ENCODE results near the gene GNAS-AS1. TPM values are rescaled to one million over a fixed set of nuclear protein-coding genes. Genes with fewer than 3 reads are reported as not detected.
A peak's percentile ranks its signal among the peaks of the same experiment; 100 is the strongest.

The GNAS-AS1 gene
- total RNA-seq, 1 donor from 2014 or later, result 1.7 TPM

GRCh38 chr20:58891718-58892140 is 41.0 kb upstream of the GNAS-AS1 start:
- no peaks in the 10 kb centered on the region for H3K27me3 Mint-ChIP-seq (ENCODE audit: insufficient read depth)
- peak overlapping the region; percentile 99 for H3K27ac Mint-ChIP-seq
- peaks cover 19% of the 10 kb centered on the region for H3K36me3 Mint-ChIP-seq (ENCODE audit: low read depth)
- no peak for DNase-seq (ENCODE audit: low spot score)
- peaks cover 55% of the 10 kb centered on the region for H3K4me1 Mint-ChIP-seq (ENCODE audit: low read depth)
- peak overlapping the region; percentile 98 for H3K4me3 Mint-ChIP-seq
- intact Hi-C loops (cut with micrococcal nuclease), result loop anchor here (5.0 to 10.0 kb wide), 3 partner anchors 276 to 657 kb away; partner anchors contain the start of gene RAB22A
- no peaks in the 10 kb centered on the region for H3K9me3 Mint-ChIP-seq

DNA sequence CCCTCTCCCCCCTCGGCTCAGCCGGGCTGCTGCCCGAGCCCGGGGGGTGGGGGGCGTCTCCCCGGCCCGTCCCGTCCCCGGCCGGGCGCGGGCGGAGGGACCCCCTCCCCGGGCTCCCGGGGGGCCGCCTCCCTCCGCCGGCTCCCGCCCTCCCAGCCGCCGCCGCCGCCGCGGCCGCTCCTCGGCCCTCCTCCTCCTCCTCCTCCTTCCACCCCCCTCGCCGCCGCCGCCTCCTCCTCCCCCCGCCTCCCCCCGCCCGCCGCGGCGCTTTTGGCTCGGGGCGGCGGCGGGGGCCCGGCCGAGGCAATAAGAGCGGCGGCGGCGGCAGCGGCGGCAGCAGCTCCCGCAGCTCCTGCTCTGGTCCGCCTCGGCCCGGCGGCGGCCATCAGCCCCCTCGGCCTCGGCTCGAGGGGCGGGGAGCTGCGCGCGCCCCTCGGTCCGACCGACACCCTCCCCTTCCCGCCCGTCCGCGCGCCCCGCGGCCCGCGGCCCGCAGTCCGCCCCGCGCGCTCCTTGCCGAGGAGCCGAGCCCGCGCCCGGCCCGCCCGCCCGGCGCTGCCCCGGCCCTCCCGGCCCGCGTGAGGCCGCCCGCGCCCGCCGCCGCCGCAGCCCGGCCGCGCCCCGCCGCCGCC is 40.5 kb upstream of the GNAS-AS1 start:
- intact Hi-C loops (cut with micrococcal nuclease), result loop anchor here (5.0 to 10.0 kb wide), 3 partner anchors 276 to 656 kb away; partner anchors contain the start of gene RAB22A
- no peaks in the 10 kb centered on the region for H3K27me3 Mint-ChIP-seq (ENCODE audit: insufficient read depth)
- H3K4me3 Mint-ChIP-seq, result peak overlapping the region; percentile 64
- H3K9me3 Mint-ChIP-seq, result no peaks in the 10 kb centered on the region
- DNase-seq (ENCODE audit: low spot score), result peak; percentile 63
- peaks cover 55% of the 10 kb centered on the region for H3K4me1 Mint-ChIP-seq (ENCODE audit: low read depth)
- H3K36me3 Mint-ChIP-seq (ENCODE audit: low read depth), result peaks cover 18% of the 10 kb centered on the region
- peak overlapping the region; percentile 73 for H3K27ac Mint-ChIP-seq

DNA sequence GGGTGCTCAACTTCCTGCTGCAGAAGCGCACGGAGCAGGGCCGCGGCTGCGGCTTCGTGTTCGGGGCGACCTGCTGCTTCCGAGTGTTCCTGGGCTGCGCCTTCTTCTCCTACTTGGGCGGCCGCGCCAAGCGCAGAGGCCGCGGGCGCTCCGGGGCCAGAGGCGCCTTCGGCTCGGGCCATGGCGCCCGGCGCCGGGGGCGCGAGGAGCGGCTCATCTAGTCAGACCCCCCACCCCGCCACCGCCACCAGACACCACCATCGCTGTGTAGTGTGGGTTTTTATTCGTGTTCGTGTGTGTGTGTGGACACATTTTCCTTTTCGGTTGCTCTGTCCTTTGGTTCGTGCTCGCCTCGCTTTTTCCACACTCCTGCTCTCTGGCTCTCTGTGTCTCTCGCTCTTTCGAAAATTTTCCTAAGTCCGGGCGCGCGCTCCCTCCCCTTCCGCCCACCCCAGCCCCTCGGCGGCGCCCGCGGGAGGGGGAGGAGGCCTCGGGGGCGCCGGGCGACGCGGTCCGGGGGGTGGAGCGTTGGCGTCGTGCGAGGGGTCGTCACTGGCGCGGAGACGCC is 39.9 kb upstream of the GNAS-AS1 start:
- H3K4me1 Mint-ChIP-seq (ENCODE audit: low read depth), result peaks cover 52% of the 10 kb centered on the region

DNA sequence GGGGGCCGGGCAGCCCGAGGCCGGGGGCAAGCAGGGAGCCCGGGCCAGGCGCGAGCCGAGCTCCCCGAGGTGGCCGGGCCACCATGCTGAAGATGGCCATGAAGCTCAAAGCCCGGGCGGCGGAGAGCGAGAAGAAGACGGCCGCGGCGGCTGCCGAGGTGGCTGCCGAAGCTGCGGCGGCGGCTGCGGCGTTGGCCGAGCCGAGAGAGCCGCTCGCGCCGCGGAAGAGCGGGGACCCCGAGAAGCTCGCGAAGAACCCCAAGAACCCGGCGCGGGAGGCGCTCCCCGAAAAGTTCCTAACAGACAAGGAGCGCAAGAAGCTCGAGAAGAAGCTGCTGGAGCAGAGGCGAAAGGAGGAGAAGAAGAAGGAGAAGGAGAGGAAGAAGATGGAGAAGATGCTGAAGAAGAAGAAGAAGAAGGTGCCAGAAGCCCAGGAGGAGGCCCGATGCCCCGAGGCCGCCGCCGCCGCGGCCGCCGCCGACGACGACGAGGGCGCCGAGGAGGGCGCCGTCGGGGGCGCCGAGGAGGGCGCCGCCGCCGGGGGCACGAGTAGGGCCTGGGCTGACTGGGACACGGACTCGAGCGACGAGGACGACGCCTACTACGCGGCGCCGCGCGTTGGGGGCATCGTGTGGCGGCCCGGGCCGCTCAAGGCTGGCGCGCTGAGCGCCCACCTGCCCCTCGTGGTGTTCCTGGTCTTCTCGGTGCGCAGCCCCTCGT is 39.3 kb upstream of the GNAS-AS1 start:
- peak overlapping the region; percentile 98 for H3K27ac Mint-ChIP-seq
- H3K27me3 Mint-ChIP-seq (ENCODE audit: insufficient read depth), result no peaks in the 10 kb centered on the region
- no peaks in the 10 kb centered on the region for H3K9me3 Mint-ChIP-seq
- peaks cover 45% of the 10 kb centered on the region for H3K4me1 Mint-ChIP-seq (ENCODE audit: low read depth)
- peaks cover 13% of the 10 kb centered on the region for H3K36me3 Mint-ChIP-seq (ENCODE audit: low read depth)
- intact Hi-C loops (cut with micrococcal nuclease), result loop anchor here (1.0 to 10.0 kb wide), 6 partner anchors 91 to 1498 kb away; partner anchors contain the start of genes ATP5F1E, NELFCD, RAB22A and RBM38
- H3K4me3 Mint-ChIP-seq, result peak overlapping the region; percentile 94
- DNase-seq (ENCODE audit: low spot score), result no peak

More for the DNA sequence above, 39.9 kb upstream of the GNAS-AS1 start:
- Mint-ChIP-seq H3K27me3 (ENCODE audit: insufficient read depth) (no peaks in the 10 kb centered on the region), H3K27ac (peak overlapping the region; percentile 93), H3K9me3 (no peaks in the 10 kb centered on the region), H3K4me3 (peak overlapping the region; percentile 87), H3K36me3 (ENCODE audit: low read depth) (peaks cover 13% of the 10 kb centered on the region)
- intact Hi-C loops (cut with micrococcal nuclease), result loop anchor here (1.0 to 10.0 kb wide), 5 partner anchors 91 to 656 kb away; partner anchors contain the start of genes ATP5F1E, NELFCD and RAB22A
- DNase-seq (ENCODE audit: low spot score), result peak; percentile 57

DNA sequence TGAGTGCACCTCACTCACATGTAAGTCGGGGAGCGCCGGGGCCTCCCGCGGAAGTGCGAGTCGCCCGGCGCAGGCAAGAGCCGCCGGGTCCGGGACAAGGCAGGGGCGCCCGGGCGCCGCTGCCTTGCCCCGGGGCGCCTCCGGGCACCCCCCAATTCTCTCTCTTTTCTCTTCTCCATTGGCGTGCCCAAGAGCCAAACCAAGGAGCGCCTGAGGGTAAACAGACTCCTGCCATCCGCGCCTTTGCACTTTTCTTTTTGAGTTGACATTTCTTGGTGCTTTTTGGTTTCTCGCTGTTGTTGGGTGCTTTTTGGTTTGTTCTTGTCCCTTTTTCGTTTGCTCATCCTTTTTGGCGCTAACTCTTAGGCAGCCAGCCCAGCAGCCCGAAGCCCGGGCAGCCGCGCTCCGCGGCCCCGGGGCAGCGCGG is 38.6 kb upstream of the GNAS-AS1 start:
- no peaks in the 10 kb centered on the region for H3K27me3 Mint-ChIP-seq (ENCODE audit: insufficient read depth)

DNA sequence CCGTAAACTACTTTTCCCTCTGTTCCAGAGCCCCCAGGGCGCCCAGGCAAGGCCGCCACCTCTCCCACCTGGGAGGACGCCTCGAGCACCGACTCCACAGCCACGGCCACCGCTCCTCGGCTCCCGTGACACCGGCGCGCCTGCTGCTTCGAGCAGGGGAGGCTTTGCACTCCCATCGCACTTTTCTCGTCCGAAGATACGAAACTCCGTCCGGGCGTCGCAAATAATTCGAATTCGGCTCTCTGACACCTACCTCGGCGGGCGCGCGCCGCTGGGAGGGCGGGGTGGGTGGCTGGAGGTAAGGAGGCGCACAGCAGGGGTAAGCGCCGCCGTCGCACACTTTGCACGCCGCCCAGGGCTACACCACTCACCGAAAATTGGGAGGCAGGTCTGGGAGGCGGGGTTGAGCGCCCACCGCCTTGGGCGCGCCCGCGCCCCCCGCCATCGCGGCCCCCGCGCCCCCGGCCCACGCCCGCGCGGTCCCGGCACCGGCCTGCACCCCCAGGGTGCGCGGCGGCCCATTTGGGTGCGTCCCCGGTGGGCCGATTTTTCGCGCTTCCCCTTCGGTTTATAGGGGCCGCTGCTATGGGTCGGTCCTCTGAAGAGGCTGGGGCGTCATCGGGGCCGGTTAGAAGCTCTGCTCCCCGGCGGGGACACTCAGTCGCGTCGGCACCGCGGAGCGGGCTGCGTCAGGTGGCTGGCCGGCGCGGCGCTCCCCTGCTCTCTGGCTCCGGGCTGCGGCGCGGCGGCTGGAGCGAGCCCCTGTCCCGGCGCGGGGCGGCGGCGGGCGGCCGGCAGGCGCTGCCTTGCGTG is 38.0 kb upstream of the GNAS-AS1 start:
- H3K27ac Mint-ChIP-seq, result peak overlapping the region; percentile 40
- peak; percentile 79 for DNase-seq (ENCODE audit: low spot score)
- intact Hi-C loops (cut with micrococcal nuclease), result loop anchor here (5.0 kb wide), 1 partner anchor 1496 kb away; the partner anchor contains the start of gene RBM38
- peaks cover 10% of the 10 kb centered on the region for H3K36me3 Mint-ChIP-seq (ENCODE audit: low read depth)
- peaks cover 33% of the 10 kb centered on the region for H3K4me1 Mint-ChIP-seq (ENCODE audit: low read depth)
- H3K4me3 Mint-ChIP-seq, result peak overlapping the region; percentile 81
- H3K9me3 Mint-ChIP-seq, result no peaks in the 10 kb centered on the region
- no peaks in the 10 kb centered on the region for H3K27me3 Mint-ChIP-seq (ENCODE audit: insufficient read depth)

More for the DNA sequence above, 38.6 kb upstream of the GNAS-AS1 start:
- intact Hi-C loops (cut with micrococcal nuclease), result loop anchor here (5.0 kb wide), 1 partner anchor 1497 kb away; the partner anchor contains the start of gene RBM38
- H3K4me1 Mint-ChIP-seq (ENCODE audit: low read depth), result peaks cover 39% of the 10 kb centered on the region
- H3K9me3 Mint-ChIP-seq, result no peaks in the 10 kb centered on the region
- peak overlapping the region; percentile 89 for H3K4me3 Mint-ChIP-seq
- DNase-seq (ENCODE audit: low spot score), result no peak
- H3K36me3 Mint-ChIP-seq (ENCODE audit: low read depth), result peaks cover 13% of the 10 kb centered on the region
- peak overlapping the region; percentile 95 for H3K27ac Mint-ChIP-seq

- Mint-ChIP-seq H3K36me3 (ENCODE audit: low read depth) (peaks cover 6% of the 10 kb centered on the region), H3K27me3 (ENCODE audit: insufficient read depth) (no peaks in the 10 kb centered on the region), H3K9me3 (no peaks in the 10 kb centered on the region), H3K4me3 (peak overlapping the region; percentile 81), H3K27ac (no peak overlapping the region), H3K4me1 (ENCODE audit: low read depth) (peaks cover 28% of the 10 kb centered on the region)
- no peak for DNase-seq (ENCODE audit: low spot score)
- intact Hi-C loops (cut with micrococcal nuclease), result loop anchor here (5.0 kb wide), 1 partner anchor 1496 kb away; the partner anchor contains the start of gene RBM38
Observed at GRCh38 chr20:58888103-58888502, 37.4 kb upstream of the GNAS-AS1 start.

- no peaks in the 10 kb centered on the region for H3K27me3 Mint-ChIP-seq (ENCODE audit: insufficient read depth)
- peak overlapping the region; percentile 51 for H3K4me3 Mint-ChIP-seq
- no peaks in the 10 kb centered on the region for H3K9me3 Mint-ChIP-seq
- no peaks in the 10 kb centered on the region for H3K36me3 Mint-ChIP-seq (ENCODE audit: low read depth)
- intact Hi-C loops (cut with micrococcal nuclease), result loop anchor here (5.0 kb wide), 1 partner anchor 1494 kb away; the partner anchor contains the start of gene RBM38
- H3K4me1 Mint-ChIP-seq (ENCODE audit: low read depth), result peaks cover 22% of the 10 kb centered on the region
- no peak for DNase-seq (ENCODE audit: low spot score)
- no peak overlapping the region for H3K27ac Mint-ChIP-seq
Observed at GRCh38 chr20:58886546-58886945, 35.8 kb upstream of the GNAS-AS1 start.

DNA sequence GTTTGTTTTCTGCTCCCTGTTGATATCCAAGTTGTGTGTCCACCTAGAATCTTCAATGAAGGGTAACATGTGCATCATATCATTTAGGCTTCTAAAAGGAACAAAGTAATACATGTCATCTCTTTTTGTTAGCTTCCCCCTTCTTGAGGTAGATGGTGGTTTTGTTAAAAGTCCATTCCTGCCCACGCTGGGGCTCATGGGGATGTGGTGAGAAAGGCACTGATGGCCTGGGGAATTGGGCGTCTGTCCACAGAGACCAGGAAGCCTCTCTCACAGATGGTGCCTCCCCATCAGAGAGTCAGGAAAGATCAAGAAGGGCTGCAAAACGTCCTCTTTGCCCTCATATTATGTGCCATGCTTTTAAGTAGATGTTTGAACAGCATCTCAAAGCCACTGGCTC is 34.3 kb upstream of the GNAS-AS1 start:
- no peak for DNase-seq (ENCODE audit: low spot score)
- Mint-ChIP-seq H3K27ac (no peak overlapping the region), H3K27me3 (ENCODE audit: insufficient read depth) (peaks cover 1% of the 10 kb centered on the region), H3K4me1 (ENCODE audit: low read depth) (peaks cover 25% of the 10 kb centered on the region), H3K36me3 (ENCODE audit: low read depth) (no peaks in the 10 kb centered on the region), H3K4me3 (no peak overlapping the region), H3K9me3 (no peaks in the 10 kb centered on the region)
- intact Hi-C loops (cut with micrococcal nuclease), result loop anchor here (5.0 kb wide), 1 partner anchor 1493 kb away; the partner anchor contains the start of gene RBM38

DNA sequence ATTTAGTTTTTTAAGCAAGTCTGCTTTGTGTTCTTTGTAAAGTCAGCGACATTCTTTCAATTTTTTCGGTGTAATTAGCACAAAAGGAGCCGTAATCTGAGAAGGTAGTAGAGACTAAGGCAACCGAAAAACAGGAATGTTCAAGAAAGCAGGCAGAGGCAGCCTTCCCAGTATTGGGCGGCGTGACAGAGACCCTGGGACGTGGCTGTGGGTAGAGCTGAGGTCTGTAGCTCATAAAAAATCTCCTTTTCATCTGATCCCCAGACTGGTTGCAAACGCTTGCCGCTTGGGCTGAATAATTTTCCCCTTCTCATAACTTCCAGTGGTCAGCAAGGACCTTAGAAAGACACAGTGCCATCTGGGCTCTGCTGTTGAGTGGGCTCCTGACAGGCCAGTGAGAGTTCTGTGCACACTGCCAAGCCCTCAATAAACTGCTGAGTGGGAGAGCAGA is 32.6 kb upstream of the GNAS-AS1 start:
- Mint-ChIP-seq H3K27me3 (ENCODE audit: insufficient read depth) (peaks cover 2% of the 10 kb centered on the region), H3K4me1 (ENCODE audit: low read depth) (peaks cover 31% of the 10 kb centered on the region), H3K36me3 (ENCODE audit: low read depth) (no peaks in the 10 kb centered on the region), H3K27ac (no peak overlapping the region), H3K4me3 (no peak overlapping the region), H3K9me3 (no peaks in the 10 kb centered on the region)
- no peak for DNase-seq (ENCODE audit: low spot score)
- intact Hi-C loops (cut with micrococcal nuclease), result no loop called here

DNA sequence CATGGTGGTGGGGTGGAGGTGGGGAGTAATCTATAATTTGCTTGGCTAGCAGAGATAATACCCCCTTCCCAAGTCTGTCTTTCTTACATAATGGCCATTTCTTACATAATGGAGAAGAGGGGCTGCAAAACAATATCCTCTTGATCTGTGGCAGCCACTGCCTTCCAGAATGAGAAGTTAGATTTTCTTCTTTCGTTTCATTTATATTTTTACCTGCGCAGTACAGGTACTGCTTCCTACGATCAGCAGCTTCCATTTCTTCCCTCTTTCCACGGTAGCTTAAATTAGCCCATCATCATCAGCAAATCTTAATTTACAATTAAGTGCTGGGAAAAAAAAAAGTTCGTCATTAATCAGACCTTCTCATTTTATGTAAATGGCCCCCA is 32.0 kb upstream of the GNAS-AS1 start:
- Mint-ChIP-seq H3K4me3 (no peak overlapping the region), H3K27ac (no peak overlapping the region), H3K9me3 (no peaks in the 10 kb centered on the region), H3K36me3 (ENCODE audit: low read depth) (no peaks in the 10 kb centered on the region), H3K4me1 (ENCODE audit: low read depth) (peaks cover 32% of the 10 kb centered on the region), H3K27me3 (ENCODE audit: insufficient read depth) (peaks cover 2% of the 10 kb centered on the region)
- DNase-seq (ENCODE audit: low spot score), result no peak
- intact Hi-C loops (cut with micrococcal nuclease), result no loop called here
